ENCODE results near the gene NDUFS8.

NDUFS8 gene

DNA sequence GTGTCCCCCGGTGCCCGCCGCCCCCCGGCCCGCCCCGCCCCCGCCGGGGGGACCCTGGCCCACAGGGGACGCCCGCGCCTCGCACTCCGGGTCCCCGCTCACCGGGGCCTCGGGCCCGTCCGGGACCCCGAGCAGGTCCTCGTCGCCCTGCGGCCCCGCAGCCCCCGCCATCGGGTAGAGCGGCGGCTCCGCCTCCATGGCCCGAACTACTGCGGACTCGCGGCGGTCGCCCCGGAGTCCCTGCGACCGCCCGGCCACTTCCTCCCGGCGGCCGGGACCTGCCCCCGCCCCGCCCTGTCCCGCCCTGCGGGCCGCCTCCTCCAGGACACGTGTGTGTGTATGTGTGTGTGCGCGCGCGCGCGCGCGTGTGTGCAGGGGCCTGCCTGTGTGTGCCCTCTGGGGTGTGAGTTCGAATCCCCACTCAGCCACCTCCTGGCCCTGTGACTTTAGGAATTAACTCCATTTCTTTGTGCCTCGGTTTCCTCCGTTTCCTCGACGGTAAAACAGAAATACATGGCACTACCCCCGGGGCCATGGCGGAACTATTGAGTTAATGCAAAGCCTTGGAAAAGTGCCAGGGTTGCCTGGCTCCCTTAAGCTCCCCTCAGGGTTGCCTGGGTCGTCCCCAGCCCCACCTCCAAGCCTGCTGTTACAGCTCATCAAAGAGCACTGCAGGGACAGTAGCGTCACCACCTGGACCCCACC is 26.5 kb upstream of the NDUFS8 start, which contains the start of gene UNC93B1:
UNC93B1 (minus strand) TSS at position 252 of the 705 bp plus-strand sequence; CDS start at position 198, 54 bp downstream.
- DNase-seq: no peak

- no peak for DNase-seq
Measured at GRCh38 chr11:68004551-68005335, 25.7 kb upstream of the NDUFS8 start.

DNA sequence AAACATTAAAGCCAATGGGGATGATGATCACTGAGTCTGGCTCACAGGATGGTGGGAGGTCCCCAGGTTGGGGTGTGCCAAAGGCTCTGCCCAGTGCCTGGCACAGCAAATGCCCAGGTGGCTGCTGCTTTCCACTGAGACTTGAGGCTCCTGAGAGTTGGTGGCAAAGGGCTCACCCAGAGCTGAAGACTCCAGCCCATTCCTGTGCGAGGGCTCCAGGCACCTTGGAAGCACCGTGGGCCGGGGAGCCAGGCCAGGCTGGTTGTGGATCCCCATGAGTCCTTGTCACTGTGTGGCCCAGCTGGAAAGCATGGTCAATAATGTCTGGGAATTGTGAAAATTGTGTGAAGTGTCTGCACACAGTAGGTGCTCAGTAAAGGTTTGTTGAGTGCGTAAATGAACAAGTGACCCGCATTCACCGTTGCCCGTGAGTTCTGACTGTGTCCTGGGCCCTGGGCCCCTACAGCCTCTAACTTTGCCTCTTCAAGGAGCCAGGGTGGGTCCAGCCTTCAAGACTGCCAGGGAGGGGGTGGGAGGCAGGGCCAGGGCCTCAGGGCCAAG is 23.8 kb upstream of the NDUFS8 start:
- no peak for DNase-seq

- no peak for DNase-seq
Measured at GRCh38 chr11:68007498-68008380, 22.7 kb upstream of the NDUFS8 start.

DNA sequence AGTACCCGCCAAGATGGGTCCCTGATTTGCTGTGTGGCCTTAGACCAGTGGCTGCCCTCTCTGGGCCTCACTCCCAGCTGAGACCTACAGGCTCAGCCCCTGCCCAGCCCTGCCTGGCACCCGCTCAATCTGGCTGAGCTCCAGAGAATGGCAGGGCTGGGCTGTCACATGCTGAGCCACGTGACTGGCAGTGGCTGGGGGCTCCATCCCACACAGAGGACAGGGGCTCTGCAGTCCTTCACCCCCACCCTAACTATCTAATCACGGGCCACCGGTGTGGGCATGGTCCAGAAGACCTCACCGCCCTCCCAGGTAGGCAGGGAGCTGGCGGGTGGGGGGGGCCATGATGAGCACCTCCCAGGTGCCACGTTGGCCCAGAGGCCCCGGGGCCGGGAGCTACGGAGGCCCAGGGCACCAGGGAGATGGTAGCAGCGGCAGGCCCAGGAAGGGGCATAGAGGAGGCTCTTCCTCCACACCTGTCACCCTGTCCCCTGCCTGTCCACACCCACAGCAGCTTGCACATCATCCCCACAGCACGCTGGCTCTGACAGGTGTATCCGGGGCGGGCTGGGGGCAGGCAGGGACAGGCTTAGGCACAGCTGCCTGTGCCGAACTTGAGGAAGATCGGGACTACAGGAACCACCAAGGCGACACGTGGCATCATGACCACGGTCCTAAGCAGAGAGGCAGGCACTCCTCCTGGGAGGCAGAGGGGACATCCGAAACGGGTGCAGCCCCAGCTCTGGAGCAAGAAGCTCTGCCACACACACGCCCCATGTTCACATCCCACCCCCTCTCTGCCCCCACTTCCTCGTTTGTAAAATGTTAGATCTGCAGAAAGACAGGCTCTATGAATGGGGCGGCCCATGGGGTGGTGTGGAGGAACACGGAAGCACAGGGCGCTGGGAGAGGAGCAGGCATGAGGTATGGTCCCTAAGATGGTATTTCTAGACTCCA is 21.8 kb upstream of the NDUFS8 start:
- no peak for DNase-seq

DNA sequence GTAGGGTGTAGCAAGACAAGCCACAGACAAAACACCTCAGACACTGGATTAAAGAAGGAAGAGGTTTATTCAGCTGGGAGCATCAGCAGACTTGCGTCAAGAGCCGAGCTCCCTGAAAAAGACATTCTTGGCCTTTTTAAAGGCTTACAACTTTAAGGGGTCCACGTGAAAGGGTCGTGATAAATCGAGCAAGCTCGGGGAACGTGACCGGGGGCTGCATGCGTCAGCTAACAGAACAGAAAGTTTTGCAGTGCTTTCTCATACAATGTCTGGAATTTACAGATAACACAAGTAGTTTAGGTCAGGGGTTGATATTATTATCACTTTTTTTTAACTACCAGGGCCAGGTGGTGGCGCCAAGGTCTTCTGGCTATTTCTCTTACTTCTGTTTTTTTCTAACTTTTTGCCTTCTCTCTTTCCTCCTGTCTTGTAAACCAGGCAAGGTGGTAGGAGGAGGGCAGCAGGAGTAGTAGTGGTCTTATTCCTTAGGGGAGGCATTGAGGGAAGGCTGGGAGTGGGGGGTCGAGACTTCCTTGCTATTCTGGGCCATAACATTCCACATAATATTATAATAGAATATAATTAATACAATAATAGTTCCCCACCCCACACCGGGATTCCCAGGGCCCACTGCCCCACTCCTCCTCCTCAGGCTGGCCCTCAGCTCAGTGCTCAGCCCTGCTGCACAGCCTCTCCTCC is 20.9 kb upstream of the NDUFS8 start:
- no peak for DNase-seq

GRCh38 chr11:68010090-68011041 is 20.1 kb upstream of the NDUFS8 start, which contains the start of gene ALDH3B1:
Gene ALDH3B1, plus strand, starts transcription at chr11:68010327. Its CDS starts 4,971 bp downstream, at chr11:68015298.
- no peak for DNase-seq

GRCh38 chr11:68011051-68011943 is 19.2 kb upstream of the NDUFS8 start:
- no peak for DNase-seq

GRCh38 chr11:68012044-68012842 is 18.2 kb upstream of the NDUFS8 start:
- no peak for DNase-seq

GRCh38 chr11:68012843-68013610 is 17.5 kb upstream of the NDUFS8 start:
- no peak for DNase-seq

GRCh38 chr11:68013611-68014156 is 16.8 kb upstream of the NDUFS8 start:
- no peak for DNase-seq

GRCh38 chr11:68014157-68014946 is 16.1 kb upstream of the NDUFS8 start:
- DNase-seq: no peak

- DNase-seq: no peak
Measured at GRCh38 chr11:68014947-68015447, 15.5 kb upstream of the NDUFS8 start.

DNA sequence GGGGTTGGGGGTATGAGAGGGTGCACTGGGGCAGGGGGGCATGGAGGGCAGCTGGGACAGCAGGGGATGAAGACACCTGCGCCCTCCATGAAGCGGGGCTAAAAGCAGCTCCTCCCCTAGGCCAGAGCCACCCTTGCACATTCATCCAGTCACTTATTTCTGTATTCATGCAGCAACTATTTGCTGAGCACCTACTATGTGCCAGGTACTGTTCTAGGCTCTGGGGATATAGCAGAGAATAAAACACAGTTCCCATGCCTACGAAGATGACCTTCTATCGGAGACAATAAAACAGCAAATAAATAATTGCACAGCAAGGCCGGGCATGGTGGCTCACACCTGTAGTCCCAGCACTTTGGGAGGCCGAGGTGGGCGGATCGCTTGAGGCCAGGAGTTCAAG is 15.0 kb upstream of the NDUFS8 start:
- no peak for DNase-seq

DNA sequence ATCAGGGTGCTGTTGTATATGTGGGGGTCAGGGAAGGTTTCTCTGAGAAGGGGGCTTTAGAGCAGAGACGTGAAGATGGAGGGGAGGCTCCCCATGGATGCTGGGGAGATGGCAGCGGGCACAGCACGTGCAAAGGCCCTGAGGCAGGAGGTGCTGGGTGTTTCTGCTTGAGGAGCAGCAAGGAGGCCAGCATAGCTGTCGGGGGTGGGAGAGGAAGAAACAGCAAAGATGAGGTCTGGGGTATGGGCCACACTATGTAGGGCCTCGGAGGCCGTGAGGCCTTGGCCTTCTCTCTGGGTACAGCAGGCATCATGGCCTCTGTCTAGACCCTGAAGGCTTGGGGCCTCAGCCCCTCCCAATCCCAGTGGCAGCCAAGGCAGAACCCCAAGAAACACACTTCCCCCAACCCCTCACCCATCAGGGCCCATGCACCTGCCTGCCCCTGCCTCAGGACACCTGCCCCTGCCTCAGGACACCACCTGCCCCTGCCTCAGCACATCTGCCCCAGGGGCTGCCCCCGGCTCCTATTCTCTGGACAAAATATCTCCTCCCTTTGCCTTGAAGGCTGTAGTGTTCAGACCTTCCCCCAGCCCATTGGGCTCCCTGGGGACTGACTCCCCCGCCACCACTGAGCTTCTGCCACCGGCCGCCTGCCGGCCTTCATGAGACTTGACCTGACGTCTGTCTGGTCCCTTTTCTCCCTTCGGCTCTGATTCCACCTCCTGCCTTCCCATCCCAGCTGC is 14.1 kb upstream of the NDUFS8 start:
- no peak for DNase-seq

Measured in NCI-H1048 (cell line).